Neural progenitor cell (in vitro differentiated cells): ENCODE data around the gene LBP.

ENCODE experiments used
- CTCF ChIP-seq: fragments of 200-600 bp; sonication (generic); IDR thresholded peaks from 2 replicates; pipeline ENCODE4 v1.5.1; 2017; ENCODE audit warnings: antibody characterized with exemption, mild to moderate bottlenecking
- EZH2phosphoT487 ChIP-seq: fragments of 200-600 bp; sonication (generic); IDR thresholded peaks from 2 replicates; pipeline ENCODE4 v1.6.1; 2017; ENCODE audit warnings: antibody characterized with exemption

GRCh38 chr20:38372806-38373205, 26.5 kb downstream of the LBP start:
- TF ChIP-seq CTCF (no peak), EZH2phosphoT487 (no peak)
